ENCODE measurements around the gene ANXA2.

Gene ANXA2

DNA sequence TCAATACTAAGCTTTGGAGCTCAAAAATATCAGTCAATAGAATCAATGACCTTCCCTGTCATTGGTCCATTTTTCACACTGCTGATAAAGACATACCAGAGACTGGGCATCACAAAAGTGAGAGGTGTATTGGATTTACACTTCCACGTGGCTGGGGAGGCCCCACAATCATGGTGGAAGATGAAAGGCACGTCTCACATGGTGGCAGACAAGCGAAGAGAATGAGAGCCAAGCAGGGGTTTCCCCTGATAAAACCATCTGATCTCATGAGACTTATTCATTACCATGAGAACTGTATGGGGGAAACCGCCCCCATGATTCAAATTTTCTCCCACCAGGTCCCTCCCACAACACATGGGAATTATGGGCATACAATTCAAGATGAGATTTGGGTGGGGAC is 81.9 kb downstream of the ANXA2 start:
- TF ChIP-seq, protein P1, sequence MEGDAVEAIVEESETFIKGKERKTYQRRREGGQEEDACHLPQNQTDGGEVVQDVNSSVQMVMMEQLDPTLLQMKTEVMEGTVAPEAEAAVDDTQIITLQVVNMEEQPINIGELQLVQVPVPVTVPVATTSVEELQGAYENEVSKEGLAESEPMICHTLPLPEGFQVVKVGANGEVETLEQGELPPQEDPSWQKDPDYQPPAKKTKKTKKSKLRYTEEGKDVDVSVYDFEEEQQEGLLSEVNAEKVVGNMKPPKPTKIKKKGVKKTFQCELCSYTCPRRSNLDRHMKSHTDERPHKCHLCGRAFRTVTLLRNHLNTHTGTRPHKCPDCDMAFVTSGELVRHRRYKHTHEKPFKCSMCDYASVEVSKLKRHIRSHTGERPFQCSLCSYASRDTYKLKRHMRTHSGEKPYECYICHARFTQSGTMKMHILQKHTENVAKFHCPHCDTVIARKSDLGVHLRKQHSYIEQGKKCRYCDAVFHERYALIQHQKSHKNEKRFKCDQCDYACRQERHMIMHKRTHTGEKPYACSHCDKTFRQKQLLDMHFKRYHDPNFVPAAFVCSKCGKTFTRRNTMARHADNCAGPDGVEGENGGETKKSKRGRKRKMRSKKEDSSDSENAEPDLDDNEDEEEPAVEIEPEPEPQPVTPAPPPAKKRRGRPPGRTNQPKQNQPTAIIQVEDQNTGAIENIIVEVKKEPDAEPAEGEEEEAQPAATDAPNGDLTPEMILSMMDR (IDR thresholded peaks at IDR 0.05): no peak

GRCh38 chr15:60313906-60314305 is 83.9 kb downstream of the ANXA2 start:
- TF ChIP-seq, protein P1 (IDR thresholded peaks at IDR 0.05): no peak

DNA sequence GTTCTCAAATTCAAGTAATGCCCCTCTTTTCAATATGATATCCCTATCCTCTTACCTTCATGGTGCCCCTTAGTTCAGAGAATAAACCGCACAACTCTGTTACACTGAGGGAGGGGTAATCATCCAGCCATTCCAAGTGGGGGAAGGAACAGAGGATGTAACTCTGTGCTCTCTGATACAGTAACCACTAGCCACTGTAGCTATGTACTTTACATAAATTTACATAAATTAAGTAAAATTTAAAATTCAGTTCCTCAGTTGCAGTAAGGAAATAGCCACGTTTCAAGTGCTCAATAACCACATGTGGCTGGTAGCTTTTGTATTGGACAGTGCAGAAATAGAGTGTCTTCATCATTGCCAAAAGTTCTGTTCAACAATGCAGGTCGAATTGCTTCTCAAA is 90.8 kb downstream of the ANXA2 start:
- TF ChIP-seq, protein P1 (IDR thresholded peaks at IDR 0.05): no peak

- TF ChIP-seq, protein P1 (IDR thresholded peaks at IDR 0.05): no peak
Observed at GRCh38 chr15:60301024-60301423, 96.8 kb downstream of the ANXA2 start.

DNA sequence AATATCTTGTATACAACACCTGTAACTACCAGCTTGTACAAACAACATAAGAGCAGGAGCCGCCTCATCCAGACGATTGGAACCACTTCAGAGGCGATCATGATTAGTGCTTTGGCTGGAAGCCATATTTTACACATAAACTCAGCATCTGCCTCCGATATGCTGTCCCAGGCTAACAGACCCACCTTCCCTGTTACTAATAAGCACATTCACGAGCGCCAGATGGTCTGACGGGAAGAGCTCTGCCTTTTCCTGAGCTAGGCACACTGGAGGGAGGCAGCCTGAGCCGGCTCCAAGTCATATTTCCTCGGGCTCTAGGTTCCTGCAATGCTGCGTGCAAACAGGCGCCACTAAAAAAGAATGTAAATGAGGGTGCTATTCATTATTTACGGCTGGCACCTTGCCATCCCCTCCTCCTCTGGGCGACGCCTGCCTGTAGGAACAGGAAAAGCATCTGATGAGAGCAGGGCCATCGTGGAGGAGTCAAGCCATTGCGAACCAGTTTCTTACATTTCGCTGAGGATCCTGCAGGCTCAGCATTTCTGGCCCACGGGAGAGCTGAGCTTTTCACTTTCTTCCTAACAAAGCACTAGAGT is 98.2 kb downstream of the ANXA2 start:
- TF ChIP-seq, protein P1 (IDR thresholded peaks at IDR 0.05): peak; percentile 32; the same call in 1 of the 2 replicates
